HEK293 (cell line): ENCODE measurements around the gene GGPS1.
A peak's percentile ranks its signal among the peaks of the same experiment; 100 is the strongest.

ENCODE experiments used
- CTCF ChIA-PET: fragments of 350-600 bp; formaldehyde crosslinking; extraction: SDS; loops from one replicate; lab custom pipeline; 2021; ENCODE audit warnings: antibody characterized with exemption; lab: Yijun Ruan, JAX
- POLR2A ChIA-PET: fragments of 300-600 bp; formaldehyde crosslinking; extraction: SDS; loops from one replicate; lab custom pipeline; 2020; ENCODE audit warnings: antibody characterized with exemption, inconsistent platforms; lab: Yijun Ruan, JAX
- H3K27ac ChIP-seq: fragments of 200-500 bp; sonication (Bioruptor generic); 2 replicates; pipeline ENCODE4 v1.5.1; 2014; ENCODE audit warnings: low read depth, low read length, control low read depth, inconsistent platforms; ENCODE audit errors: extremely low read depth
- H3K36me3 ChIP-seq, 2 experiments: fragments of 200-500 bp in 1 of 2; sonication (Bioruptor generic) in 1 of 2; 1 replicate in 1 of 2; 2 replicates in 1 of 2; pipeline ENCODE4 v1.5.1; 2014 to 2017; ENCODE audit warnings: inconsistent platforms in 2 of 2, low read length in 2 of 2; ENCODE audit not compliant: control insufficient read depth in 2 of 2, insufficient read depth in 1 of 2
- H3K4me1 ChIP-seq: fragments of 200-500 bp; sonication (Bioruptor generic); 2 replicates; pipeline ENCODE4 v1.5.1; 2014; ENCODE audit warnings: mild to moderate bottlenecking, low read length, inconsistent platforms; ENCODE audit not compliant: control insufficient read depth, insufficient read depth
- H3K4me3 ChIP-seq: 2 replicates; pipeline ENCODE4 v1.5.1; 2011; ENCODE audit warnings: low read depth, mild to moderate bottlenecking, control low read depth, low read length, moderate library complexity
- H3K9me3 ChIP-seq: fragments of 200-500 bp; sonication (Bioruptor generic); 2 replicates; pipeline ENCODE4 v1.5.1; 2014; ENCODE audit warnings: low read depth, low read length, inconsistent platforms; ENCODE audit not compliant: control insufficient read depth, insufficient read depth
- EGR2 ChIP-seq: fragments of 450-650 bp; formaldehyde crosslinking; IDR thresholded peaks from 2 replicates; pipeline ENCODE4 v1.5.1; 2016; ENCODE audit warnings: low read depth, missing biosample characterization, missing genetic modification characterization
- GFI1B ChIP-seq: fragments of 450-650 bp; formaldehyde crosslinking; IDR thresholded peaks from 2 replicates; pipeline ENCODE4 v1.5.1; 2016; ENCODE audit warnings: missing biosample characterization, missing genetic modification characterization
- GLI4 ChIP-seq: fragments of 450-650 bp; formaldehyde crosslinking; IDR thresholded peaks from 2 replicates; pipeline ENCODE4 v1.5.1; 2016; ENCODE audit warnings: missing biosample characterization, missing genetic modification characterization
- HOXA7 ChIP-seq: sonication (generic); formaldehyde crosslinking; IDR thresholded peaks from 2 replicates; pipeline ENCODE4 v1.8.1; 2022; ENCODE audit warnings: missing genetic modification reagents, borderline replicate concordance
- KLF16 ChIP-seq: fragments of 450-650 bp; formaldehyde crosslinking; IDR thresholded peaks from 2 replicates; pipeline ENCODE4 v1.5.1; 2017; ENCODE audit warnings: missing biosample characterization, missing genetic modification characterization
- SCRT2 ChIP-seq: fragments of 450-650 bp; formaldehyde crosslinking; IDR thresholded peaks from 2 replicates; pipeline ENCODE4 v1.5.1; 2016; ENCODE audit warnings: missing biosample characterization, missing genetic modification characterization
- YY1 ChIP-seq: fragments of 450-650 bp; formaldehyde crosslinking; IDR thresholded peaks from 2 replicates; pipeline ENCODE4 v1.5.1; 2018; ENCODE audit warnings: missing biosample characterization, missing genetic modification characterization
- ZBTB21 ChIP-seq: fragments of 450-650 bp; formaldehyde crosslinking; IDR thresholded peaks from 2 replicates; pipeline ENCODE4 v1.5.1; 2017; ENCODE audit warnings: missing biosample characterization, missing genetic modification characterization
- ZEB2 ChIP-seq: fragments of 450-650 bp; formaldehyde crosslinking; IDR thresholded peaks from 2 replicates; pipeline ENCODE4 v1.5.1; 2016; ENCODE audit warnings: missing biosample characterization, missing genetic modification characterization
- ZFP3 ChIP-seq: fragments of 450-650 bp; formaldehyde crosslinking; IDR thresholded peaks from 2 replicates; pipeline ENCODE4 v1.5.1; 2016; ENCODE audit warnings: low read depth, missing biosample characterization, missing genetic modification characterization
- ZNF558 ChIP-seq: fragments of 450-650 bp; formaldehyde crosslinking; IDR thresholded peaks from 2 replicates; pipeline ENCODE4 v1.5.1; 2016; ENCODE audit warnings: missing biosample characterization, missing genetic modification characterization
- ZNF654 ChIP-seq: fragments of 450-650 bp; formaldehyde crosslinking; IDR thresholded peaks from 2 replicates; pipeline ENCODE4 v1.5.1; 2016; ENCODE audit warnings: low read depth, missing biosample characterization, missing genetic modification characterization
- ZNF747 ChIP-seq: fragments of 450-650 bp; formaldehyde crosslinking; IDR thresholded peaks from 2 replicates; pipeline ENCODE4 v1.5.1; 2016; ENCODE audit warnings: missing biosample characterization, missing genetic modification characterization
- ZNF776 ChIP-seq: fragments of 450-650 bp; formaldehyde crosslinking; IDR thresholded peaks from 2 replicates; pipeline ENCODE4 v1.5.0; 2017; ENCODE audit warnings: missing biosample characterization, missing genetic modification characterization, borderline replicate concordance
- TF ChIP-seq, protein P1 (sequence below): fragments of 450-650 bp; formaldehyde crosslinking; IDR thresholded peaks from 2 replicates; pipeline ENCODE4 v1.5.1; 2016; ENCODE audit warnings: missing biosample characterization, missing genetic modification characterization
- TF ChIP-seq, protein P2 (sequence below): fragments of 450-650 bp; formaldehyde crosslinking; IDR thresholded peaks from 2 replicates; pipeline ENCODE4 v1.5.1; 2017; ENCODE audit warnings: missing biosample characterization, missing genetic modification characterization
- TF ChIP-seq, protein P3 (sequence below): fragments of 450-650 bp; formaldehyde crosslinking; IDR thresholded peaks from 2 replicates; pipeline ENCODE4 v1.5.1; 2016; ENCODE audit warnings: missing biosample characterization, missing genetic modification characterization

Gene GGPS1

DNA sequence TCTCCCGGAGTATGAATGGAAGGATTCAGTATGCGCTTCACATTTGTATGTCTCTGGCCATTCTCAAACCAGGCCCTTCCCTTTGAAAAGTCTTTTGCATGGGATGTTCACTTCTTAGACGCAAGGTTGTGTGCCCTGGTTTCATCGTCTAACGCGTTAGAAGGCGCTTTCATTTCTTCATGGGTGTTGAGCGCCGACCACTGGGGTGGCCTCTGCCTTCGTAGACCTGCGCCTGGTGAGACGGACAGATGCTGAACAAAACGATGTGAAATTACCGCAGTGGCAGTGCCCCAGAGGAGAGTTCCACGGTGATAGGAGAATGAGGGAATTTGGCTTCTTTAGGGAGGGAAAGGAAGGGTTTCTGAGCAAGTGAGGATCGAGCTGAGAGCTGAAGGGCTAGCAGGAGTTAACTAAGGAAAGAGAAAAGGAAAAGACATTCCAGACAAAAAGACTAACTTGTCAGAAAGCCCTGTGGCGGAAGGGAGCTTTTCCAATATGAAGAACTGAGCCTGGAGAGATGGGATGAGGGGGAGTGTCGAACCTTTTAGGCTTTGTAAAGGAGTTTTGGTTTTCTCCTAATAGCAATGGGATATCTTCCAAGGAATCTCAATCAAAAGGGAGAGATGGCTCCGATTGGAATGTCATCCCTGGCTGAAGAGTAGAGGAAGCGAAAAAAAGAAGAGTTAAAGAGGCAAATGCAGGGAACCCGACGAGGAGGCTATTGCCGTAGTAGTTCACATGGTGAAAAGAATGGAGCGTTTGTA lies 951 bp downstream of the GGPS1 start (continued):
- TF ChIP-seq, protein P1, sequence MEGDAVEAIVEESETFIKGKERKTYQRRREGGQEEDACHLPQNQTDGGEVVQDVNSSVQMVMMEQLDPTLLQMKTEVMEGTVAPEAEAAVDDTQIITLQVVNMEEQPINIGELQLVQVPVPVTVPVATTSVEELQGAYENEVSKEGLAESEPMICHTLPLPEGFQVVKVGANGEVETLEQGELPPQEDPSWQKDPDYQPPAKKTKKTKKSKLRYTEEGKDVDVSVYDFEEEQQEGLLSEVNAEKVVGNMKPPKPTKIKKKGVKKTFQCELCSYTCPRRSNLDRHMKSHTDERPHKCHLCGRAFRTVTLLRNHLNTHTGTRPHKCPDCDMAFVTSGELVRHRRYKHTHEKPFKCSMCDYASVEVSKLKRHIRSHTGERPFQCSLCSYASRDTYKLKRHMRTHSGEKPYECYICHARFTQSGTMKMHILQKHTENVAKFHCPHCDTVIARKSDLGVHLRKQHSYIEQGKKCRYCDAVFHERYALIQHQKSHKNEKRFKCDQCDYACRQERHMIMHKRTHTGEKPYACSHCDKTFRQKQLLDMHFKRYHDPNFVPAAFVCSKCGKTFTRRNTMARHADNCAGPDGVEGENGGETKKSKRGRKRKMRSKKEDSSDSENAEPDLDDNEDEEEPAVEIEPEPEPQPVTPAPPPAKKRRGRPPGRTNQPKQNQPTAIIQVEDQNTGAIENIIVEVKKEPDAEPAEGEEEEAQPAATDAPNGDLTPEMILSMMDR (tag by site-specific recombination) = peak; percentile 84
- peak; percentile 98 for TF ChIP-seq GLI4 (tag by site-specific recombination)

DNA sequence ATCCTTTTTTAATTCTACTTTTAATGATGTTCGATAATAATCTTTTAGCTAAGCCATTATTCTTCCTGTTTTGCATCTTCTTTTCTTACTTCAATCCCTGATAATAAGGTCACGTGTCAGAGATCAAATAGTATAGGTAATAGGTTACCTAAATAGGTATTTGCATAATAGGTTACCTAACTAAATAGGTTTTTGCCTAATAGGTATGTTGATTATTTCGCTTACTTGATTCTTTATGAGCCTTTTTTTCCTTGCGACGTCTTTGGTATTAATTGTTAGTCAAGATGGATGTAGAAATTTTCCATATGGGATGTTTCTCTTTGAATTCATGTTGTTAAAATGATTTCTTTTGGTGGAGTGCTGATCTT lies 2.5 kb downstream of the GGPS1 start:
- Histone ChIP-seq H3K4me3 (peak overlapping the region; percentile 23; the same call in 1 of the 2 replicates), H3K36me3 (peaks cover 10 to 13% of the 10 kb centered on the region in 2 experiments; a peak in 2 of 3 replicates), H3K9me3 (no peaks in the 10 kb centered on the region)
- TF ChIP-seq SCRT2 (tag by site-specific recombination) (peak; percentile 74; the same call in 1 of the 2 replicates), ZNF558 (tag by site-specific recombination) (no peak), ZNF654 (no peak), ZNF747 (no peak), KLF16 (tag by site-specific recombination) (no peak), GFI1B (tag by site-specific recombination) (no peak), ZEB2 (tag by site-specific recombination) (peak; percentile 54; the same call in 1 of the 2 replicates), ZFP3 (tag by site-specific recombination) (no peak), HOXA7 (CRISPR knock-in tag) (no peak), ZNF776 (no peak), EGR2 (tag by site-specific recombination) (no peak)
- TF ChIP-seq, protein P2, sequence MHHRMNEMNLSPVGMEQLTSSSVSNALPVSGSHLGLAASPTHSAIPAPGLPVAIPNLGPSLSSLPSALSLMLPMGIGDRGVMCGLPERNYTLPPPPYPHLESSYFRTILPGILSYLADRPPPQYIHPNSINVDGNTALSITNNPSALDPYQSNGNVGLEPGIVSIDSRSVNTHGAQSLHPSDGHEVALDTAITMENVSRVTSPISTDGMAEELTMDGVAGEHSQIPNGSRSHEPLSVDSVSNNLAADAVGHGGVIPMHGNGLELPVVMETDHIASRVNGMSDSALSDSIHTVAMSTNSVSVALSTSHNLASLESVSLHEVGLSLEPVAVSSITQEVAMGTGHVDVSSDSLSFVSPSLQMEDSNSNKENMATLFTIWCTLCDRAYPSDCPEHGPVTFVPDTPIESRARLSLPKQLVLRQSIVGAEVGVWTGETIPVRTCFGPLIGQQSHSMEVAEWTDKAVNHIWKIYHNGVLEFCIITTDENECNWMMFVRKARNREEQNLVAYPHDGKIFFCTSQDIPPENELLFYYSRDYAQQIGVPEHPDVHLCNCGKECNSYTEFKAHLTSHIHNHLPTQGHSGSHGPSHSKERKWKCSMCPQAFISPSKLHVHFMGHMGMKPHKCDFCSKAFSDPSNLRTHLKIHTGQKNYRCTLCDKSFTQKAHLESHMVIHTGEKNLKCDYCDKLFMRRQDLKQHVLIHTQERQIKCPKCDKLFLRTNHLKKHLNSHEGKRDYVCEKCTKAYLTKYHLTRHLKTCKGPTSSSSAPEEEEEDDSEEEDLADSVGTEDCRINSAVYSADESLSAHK (tag by site-specific recombination) = no peak
- TF ChIP-seq, all 188 proteins: peak for 2
- Histone ChIP-seq H3K4me1 (peaks cover 22% of the 10 kb centered on the region), H3K27ac (no peak overlapping the region)
- CTCF ChIA-PET = interaction anchor here (1.2 to 4.5 kb wide), 4 partner anchors 12 to 85 kb away, joined by 3 to 42 read pairs (median 3); no protein-coding TSS in a partner anchor
- POLR2A ChIA-PET = interaction anchor here (0.7 to 2.1 kb wide), 3 partner anchors 37 to 173 kb away, joined by 3 to 4 read pairs (median 3); partner anchors contain the start of genes B3GALNT2, RBM34 and TBCE

DNA sequence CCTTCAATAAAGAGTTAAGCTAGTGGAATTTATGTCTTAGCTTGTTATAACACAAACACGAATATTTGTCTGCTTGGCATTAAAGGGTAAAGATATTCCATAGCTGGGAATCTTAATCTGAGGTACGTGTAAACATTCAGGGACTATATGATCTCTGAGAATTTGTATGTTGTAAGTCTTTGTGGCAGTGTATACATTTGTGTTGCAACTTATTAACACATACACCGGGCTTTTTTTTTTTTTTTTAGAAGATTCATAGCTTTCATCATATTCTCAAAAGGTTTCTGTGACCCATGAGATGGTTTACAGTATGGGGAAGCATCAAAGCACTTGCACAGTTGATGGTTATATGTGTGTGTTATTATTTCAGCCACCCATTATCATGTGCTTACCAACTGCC lies 3.0 kb downstream of the GGPS1 start:
- ChIA-PET CTCF (interaction anchor here (0.6 to 4.5 kb wide), 4 partner anchors 11 to 85 kb away, joined by 3 to 42 read pairs (median 3); no protein-coding TSS in a partner anchor), POLR2A (interaction anchor here (0.7 to 2.1 kb wide), 2 partner anchors 36 to 173 kb away, joined by 3 to 4 read pairs; partner anchors contain the start of genes B3GALNT2 and TBCE)
- Histone ChIP-seq H3K9me3 (no peaks in the 10 kb centered on the region), H3K4me1 (peaks cover 17% of the 10 kb centered on the region), H3K36me3 (peaks cover 13 to 15% of the 10 kb centered on the region in 2 experiments; a peak in 2 of 3 replicates), H3K4me3 (peak overlapping the region; percentile 5; the same call in 1 of the 2 replicates), H3K27ac (no peak overlapping the region)
- TF ChIP-seq YY1 (tag by site-specific recombination) (no peak), ZBTB21 (tag by site-specific recombination) (no peak)
- TF ChIP-seq, protein P3, sequence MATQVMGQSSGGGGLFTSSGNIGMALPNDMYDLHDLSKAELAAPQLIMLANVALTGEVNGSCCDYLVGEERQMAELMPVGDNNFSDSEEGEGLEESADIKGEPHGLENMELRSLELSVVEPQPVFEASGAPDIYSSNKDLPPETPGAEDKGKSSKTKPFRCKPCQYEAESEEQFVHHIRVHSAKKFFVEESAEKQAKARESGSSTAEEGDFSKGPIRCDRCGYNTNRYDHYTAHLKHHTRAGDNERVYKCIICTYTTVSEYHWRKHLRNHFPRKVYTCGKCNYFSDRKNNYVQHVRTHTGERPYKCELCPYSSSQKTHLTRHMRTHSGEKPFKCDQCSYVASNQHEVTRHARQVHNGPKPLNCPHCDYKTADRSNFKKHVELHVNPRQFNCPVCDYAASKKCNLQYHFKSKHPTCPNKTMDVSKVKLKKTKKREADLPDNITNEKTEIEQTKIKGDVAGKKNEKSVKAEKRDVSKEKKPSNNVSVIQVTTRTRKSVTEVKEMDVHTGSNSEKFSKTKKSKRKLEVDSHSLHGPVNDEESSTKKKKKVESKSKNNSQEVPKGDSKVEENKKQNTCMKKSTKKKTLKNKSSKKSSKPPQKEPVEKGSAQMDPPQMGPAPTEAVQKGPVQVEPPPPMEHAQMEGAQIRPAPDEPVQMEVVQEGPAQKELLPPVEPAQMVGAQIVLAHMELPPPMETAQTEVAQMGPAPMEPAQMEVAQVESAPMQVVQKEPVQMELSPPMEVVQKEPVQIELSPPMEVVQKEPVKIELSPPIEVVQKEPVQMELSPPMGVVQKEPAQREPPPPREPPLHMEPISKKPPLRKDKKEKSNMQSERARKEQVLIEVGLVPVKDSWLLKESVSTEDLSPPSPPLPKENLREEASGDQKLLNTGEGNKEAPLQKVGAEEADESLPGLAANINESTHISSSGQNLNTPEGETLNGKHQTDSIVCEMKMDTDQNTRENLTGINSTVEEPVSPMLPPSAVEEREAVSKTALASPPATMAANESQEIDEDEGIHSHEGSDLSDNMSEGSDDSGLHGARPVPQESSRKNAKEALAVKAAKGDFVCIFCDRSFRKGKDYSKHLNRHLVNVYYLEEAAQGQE (tag by site-specific recombination) = no peak
